ENCODE measurements around the gene TLE6. TPM values are rescaled to one million over a fixed set of nuclear protein-coding genes. Genes with fewer than 3 reads are reported as not detected.

TLE6 gene
- total and polyA plus RNA-seq, 2 of the 13 experiments (the other 11 are each of a cell fraction or from before 2014, with no cell fraction given) = 0.24 to 5.5 TPM

GRCh38 chr19:2944775-2945574 is 32.4 kb upstream of the TLE6 start, which contains the start of gene ZNF77 (continued):
- TF ChIP-seq, protein P1, sequence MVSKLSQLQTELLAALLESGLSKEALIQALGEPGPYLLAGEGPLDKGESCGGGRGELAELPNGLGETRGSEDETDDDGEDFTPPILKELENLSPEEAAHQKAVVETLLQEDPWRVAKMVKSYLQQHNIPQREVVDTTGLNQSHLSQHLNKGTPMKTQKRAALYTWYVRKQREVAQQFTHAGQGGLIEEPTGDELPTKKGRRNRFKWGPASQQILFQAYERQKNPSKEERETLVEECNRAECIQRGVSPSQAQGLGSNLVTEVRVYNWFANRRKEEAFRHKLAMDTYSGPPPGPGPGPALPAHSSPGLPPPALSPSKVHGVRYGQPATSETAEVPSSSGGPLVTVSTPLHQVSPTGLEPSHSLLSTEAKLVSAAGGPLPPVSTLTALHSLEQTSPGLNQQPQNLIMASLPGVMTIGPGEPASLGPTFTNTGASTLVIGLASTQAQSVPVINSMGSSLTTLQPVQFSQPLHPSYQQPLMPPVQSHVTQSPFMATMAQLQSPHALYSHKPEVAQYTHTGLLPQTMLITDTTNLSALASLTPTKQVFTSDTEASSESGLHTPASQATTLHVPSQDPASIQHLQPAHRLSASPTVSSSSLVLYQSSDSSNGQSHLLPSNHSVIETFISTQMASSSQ (IDR thresholded peaks at IDR 0.05; ENCODE audit: low read depth) = no peak
- TF ChIP-seq, protein P1 (CRISPR knock-in tag; IDR thresholded peaks at IDR 0.05; ENCODE audit: borderline replicate concordance) = 0 out of 2 replicates have a peak, but pooled peaks have one; percentile 12
- TF ChIP-seq ZNF552 (CRISPR knock-in tag; IDR thresholded peaks at IDR 0.05; ENCODE audit: borderline replicate concordance) = no peak
- peak; percentile 70 for TF ChIP-seq SP5 (CRISPR knock-in tag; IDR thresholded peaks at IDR 0.05; ENCODE audit: borderline replicate concordance, low read depth)
- TF ChIP-seq ZFP1 (CRISPR knock-in tag; IDR thresholded peaks at IDR 0.05) = 0 out of 2 replicates have a peak, but pooled peaks have one; percentile 45
- peak; percentile 77; the same call in 1 of the 3 replicates for TF ChIP-seq MXI1 (IDR thresholded peaks at IDR 0.05; ENCODE audit: borderline replicate concordance, low read depth, low read length)
- TF ChIP-seq SP2 (CRISPR knock-in tag; IDR thresholded peaks at IDR 0.05) = peak; percentile 97
- no peak for TF ChIP-seq ZNF264 (CRISPR knock-in tag; IDR thresholded peaks at IDR 0.05)
- TF ChIP-seq ZSCAN29 (CRISPR knock-in tag; conservative IDR thresholded peaks at IDR 0.05) = peak; percentile 66; the same call in 1 of the 2 replicates
- TF ChIP-seq SMYD3 (CRISPR knock-in tag; IDR thresholded peaks at IDR 0.05) = peak; percentile 87; the same call in 1 of the 2 replicates
- TF ChIP-seq ZNF292 (CRISPR knock-in tag; IDR thresholded peaks at IDR 0.05; ENCODE audit: borderline replicate concordance, low read depth) = no peak
- 0 out of 2 replicates have a peak, but pooled peaks have one; percentile 22 for TF ChIP-seq ZKSCAN8 (CRISPR knock-in tag; IDR thresholded peaks at IDR 0.05; ENCODE audit: borderline replicate concordance)
- TF ChIP-seq ZSCAN25 (CRISPR knock-in tag; IDR thresholded peaks at IDR 0.05) = no peak
- TF ChIP-seq BHLHE40 (IDR thresholded peaks at IDR 0.05; ENCODE audit: low read length) = no peak
- TF ChIP-seq TBX2 (CRISPR knock-in tag; IDR thresholded peaks at IDR 0.05; ENCODE audit: borderline replicate concordance) = peak; percentile 68; the same call in 1 of the 2 replicates
- TF ChIP-seq SOX5 (CRISPR knock-in tag; IDR thresholded peaks at IDR 0.05; ENCODE audit: borderline replicate concordance) = 0 out of 2 replicates have a peak, but pooled peaks have one; percentile 12
- TF ChIP-seq SPEN (CRISPR knock-in tag; IDR thresholded peaks at IDR 0.05; ENCODE audit: low read depth) = peak; percentile 45
- TF ChIP-seq SRSF4 (IDR thresholded peaks at IDR 0.05; ENCODE audit: low read depth, low read length, poor library complexity, severe bottlenecking) = no peak
- TF ChIP-seq KMT2A (CRISPR knock-in tag; IDR thresholded peaks at IDR 0.05) = peak; percentile 64; the same call in 1 of the 2 replicates
- TF ChIP-seq YEATS4 (CRISPR knock-in tag; IDR thresholded peaks at IDR 0.05; ENCODE audit: borderline replicate concordance) = peak; percentile 77
- peak; percentile 58; the same call in 1 of the 2 replicates for TF ChIP-seq SALL2 (CRISPR knock-in tag; IDR thresholded peaks at IDR 0.05)
- TF ChIP-seq CHD2 (IDR thresholded peaks at IDR 0.05; ENCODE audit: low read depth, low read length) = peak; percentile 76
- TF ChIP-seq CREB1 (IDR thresholded peaks at IDR 0.05) = peak; percentile 99
- TF ChIP-seq CREB1 (CRISPR knock-in tag; IDR thresholded peaks at IDR 0.05) = peak; percentile 94
- peak; percentile 77 for TF ChIP-seq ZNF800 (CRISPR knock-in tag; IDR thresholded peaks at IDR 0.05)
- peak; percentile 76 for TF ChIP-seq RFXAP (CRISPR knock-in tag; IDR thresholded peaks at IDR 0.05; ENCODE audit: borderline replicate concordance)

All from HepG2 (cell line).